ENCODE data around the gene ARSA. TPM values are rescaled to one million over a fixed set of nuclear protein-coding genes. Genes with fewer than 3 reads are reported as not detected.

Gene ARSA
- total and polyA plus RNA-seq, 2 of the 13 experiments (the other 11 are each of a cell fraction or from before 2014, with no cell fraction given) = 9.0 to 11.5 TPM

- TF ChIP-seq ZNF446 (CRISPR knock-in tag; IDR thresholded peaks at IDR 0.05) (0 out of 2 replicates have a peak, but pooled peaks have one; percentile 60), NFE2 (CRISPR knock-in tag; IDR thresholded peaks at IDR 0.05) (no peak), RFXAP (CRISPR knock-in tag; IDR thresholded peaks at IDR 0.05; ENCODE audit: borderline replicate concordance) (no peak; the same call in none of the 2 replicates), RBFOX2 (IDR thresholded peaks at IDR 0.05; ENCODE audit: low read depth, low read length) (peak; percentile 97), NFKB2 (CRISPR knock-in tag; IDR thresholded peaks at IDR 0.05; ENCODE audit: borderline replicate concordance) (peak; percentile 53; the same call in 1 of the 2 replicates), SAP130 (CRISPR knock-in tag; IDR thresholded peaks at IDR 0.05; ENCODE audit: low read depth) (peak; percentile 74), RAD21 (CRISPR knock-in tag; IDR thresholded peaks at IDR 0.05) (peak; percentile 46), FOXO4 (CRISPR knock-in tag; conservative IDR thresholded peaks at IDR 0.05) (no peak), CREM (IDR thresholded peaks at IDR 0.05) (no peak), CREM (CRISPR knock-in tag; IDR thresholded peaks at IDR 0.05) (no peak), ARID5B (CRISPR knock-in tag; IDR thresholded peaks at IDR 0.05) (peak; percentile 27; the same call in 1 of the 2 replicates), ZNF33A (CRISPR knock-in tag; IDR thresholded peaks at IDR 0.05; ENCODE audit: borderline replicate concordance) (0 out of 2 replicates have a peak, but pooled peaks have one; percentile 51), RFX5 (IDR thresholded peaks at IDR 0.05; ENCODE audit: low read depth, low read length) (no peak), ZNF138 (CRISPR knock-in tag; IDR thresholded peaks at IDR 0.05; ENCODE audit: low read depth) (no peak), TERF1 (CRISPR knock-in tag; IDR thresholded peaks at IDR 0.05) (no peak), ZNF768 (CRISPR knock-in tag; IDR thresholded peaks at IDR 0.05) (no peak; the same call in none of the 2 replicates), ZBTB44 (CRISPR knock-in tag; IDR thresholded peaks at IDR 0.05) (no peak; the same call in 1 of the 2 replicates), ZSCAN29 (CRISPR knock-in tag; conservative IDR thresholded peaks at IDR 0.05) (peak; percentile 76; the same call in 1 of the 2 replicates), SNAPC2 (CRISPR knock-in tag; IDR thresholded peaks at IDR 0.05) (peak; percentile 49; the same call in 1 of the 2 replicates), NFRKB (IDR thresholded peaks at IDR 0.05) (no peak), HDAC2 (CRISPR knock-in tag; IDR thresholded peaks at IDR 0.05) (peak; percentile 30; the same call in 1 of the 2 replicates), ZNF761 (CRISPR knock-in tag; conservative IDR thresholded peaks at IDR 0.05) (peak; percentile 87), NR2C2 (CRISPR knock-in tag; IDR thresholded peaks at IDR 0.05; ENCODE audit: borderline replicate concordance) (peak; percentile 98)
These were observed 45.3 kb downstream of the ARSA start, which contains the start of gene CHKB (continued) for GRCh38 chr22:50582493-50583293.

Measured in HepG2 (cell line).